ENCODE results near the gene SLC26A5.
"Not testable (repeated sequence)": the region's sequence is repeated elsewhere in the genome, so short reads cannot be mapped to it uniquely, and the experiment has no call there.

SLC26A5 gene

GRCh38 chr7:103399687-103400086 is 46.3 kb downstream of the SLC26A5 start:
- DNase-seq (ENCODE audit: low read depth): not testable (repeated sequence)

- no peak for DNase-seq (ENCODE audit: low read depth)
Observed at GRCh38 chr7:103398483-103399127, 47.4 kb downstream of the SLC26A5 start.

GRCh38 chr7:103396471-103396870 is 49.5 kb downstream of the SLC26A5 start:
- no peak for DNase-seq (ENCODE audit: low read depth)

- DNase-seq (ENCODE audit: low read depth): no peak
Observed at GRCh38 chr7:103395071-103395470, 50.9 kb downstream of the SLC26A5 start.

GRCh38 chr7:103394566-103394965 is 51.4 kb downstream of the SLC26A5 start:
- no peak for DNase-seq (ENCODE audit: low read depth)

- DNase-seq (ENCODE audit: low read depth): no peak
Observed at GRCh38 chr7:103391976-103392375, 54.0 kb downstream of the SLC26A5 start.

- DNase-seq (ENCODE audit: low read depth): no peak
Observed at GRCh38 chr7:103391150-103391549, 54.9 kb downstream of the SLC26A5 start.

GRCh38 chr7:103389263-103389662 is 56.7 kb downstream of the SLC26A5 start:
- no peak for DNase-seq (ENCODE audit: low read depth)

- DNase-seq (ENCODE audit: low read depth): no peak
Observed at GRCh38 chr7:103388469-103389140, 57.4 kb downstream of the SLC26A5 start.

- DNase-seq (ENCODE audit: low read depth): no peak
Observed at GRCh38 chr7:103387242-103387641, 58.8 kb downstream of the SLC26A5 start.

GRCh38 chr7:103382032-103382402 is 64.0 kb downstream of the SLC26A5 start:
- no peak for DNase-seq (ENCODE audit: low read depth)

- DNase-seq (ENCODE audit: low read depth): no peak
Observed at GRCh38 chr7:103381280-103382031, 64.6 kb downstream of the SLC26A5 start.

GRCh38 chr7:103380395-103381191 is 65.4 kb downstream of the SLC26A5 start:
- DNase-seq (ENCODE audit: low read depth): no peak

GRCh38 chr7:103379270-103379975 is 66.6 kb downstream of the SLC26A5 start:
- no peak for DNase-seq (ENCODE audit: low read depth)

GRCh38 chr7:103373866-103374643 is 72.0 kb downstream of the SLC26A5 start:
- no peak for DNase-seq (ENCODE audit: low read depth)

GRCh38 chr7:103369432-103369831 is 76.6 kb downstream of the SLC26A5 start:
- DNase-seq (ENCODE audit: low read depth): no peak

- no peak for DNase-seq (ENCODE audit: low read depth)
Observed at GRCh38 chr7:103349805-103350204, 96.2 kb downstream of the SLC26A5 start.

GRCh38 chr7:103348959-103349358 is 97.0 kb downstream of the SLC26A5 start:
- DNase-seq (ENCODE audit: low read depth): no peak

GRCh38 chr7:103348452-103348851 is 97.6 kb downstream of the SLC26A5 start:
- no peak for DNase-seq (ENCODE audit: low read depth)

GRCh38 chr7:103347507-103348267 is 98.3 kb downstream of the SLC26A5 start, which contains the start of gene PSMC2:
Gene PSMC2, plus strand, starts transcription at chr7:103347643. Its CDS starts 69 bp downstream, at chr7:103347712.
- DNase-seq (ENCODE audit: low read depth): peak; percentile 54
